ENCODE results near the gene ADH4. TPM values are rescaled to one million over a fixed set of nuclear protein-coding genes. Genes with fewer than 3 reads are reported as not detected.
"Not testable (repeated sequence)": the region's sequence is repeated elsewhere in the genome, so short reads cannot be mapped to it uniquely, and the experiment has no call there.

Gene ADH4
- polyA plus RNA-seq, 1 donor (not counting 4 experiments of a cell fraction or from before 2014, with no cell fraction given): not detected

DNA sequence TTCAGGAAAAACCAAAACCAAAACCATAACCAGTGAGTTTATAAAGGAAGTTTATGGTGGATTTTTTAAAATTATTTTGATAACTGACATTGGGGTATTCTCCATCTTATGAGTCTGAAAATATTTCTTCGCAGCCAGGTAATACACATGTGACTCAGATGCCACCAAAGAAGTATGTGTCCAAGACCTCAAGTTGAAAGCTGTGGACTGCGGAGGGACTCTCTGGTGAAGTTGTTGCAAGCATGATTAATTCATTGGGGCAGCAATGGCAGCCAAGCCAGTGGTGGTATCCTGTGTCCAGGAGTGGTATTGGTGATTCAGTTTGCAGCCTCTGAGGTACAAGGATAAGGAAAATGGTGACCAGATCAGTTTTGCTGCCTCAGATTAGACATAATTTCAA is 41.5 kb downstream of the ADH4 start:
- no peak for TF ChIP-seq EZH2 (IDR thresholded peaks at IDR 0.05; ENCODE audit: low read length)
- TF ChIP-seq, protein P1, sequence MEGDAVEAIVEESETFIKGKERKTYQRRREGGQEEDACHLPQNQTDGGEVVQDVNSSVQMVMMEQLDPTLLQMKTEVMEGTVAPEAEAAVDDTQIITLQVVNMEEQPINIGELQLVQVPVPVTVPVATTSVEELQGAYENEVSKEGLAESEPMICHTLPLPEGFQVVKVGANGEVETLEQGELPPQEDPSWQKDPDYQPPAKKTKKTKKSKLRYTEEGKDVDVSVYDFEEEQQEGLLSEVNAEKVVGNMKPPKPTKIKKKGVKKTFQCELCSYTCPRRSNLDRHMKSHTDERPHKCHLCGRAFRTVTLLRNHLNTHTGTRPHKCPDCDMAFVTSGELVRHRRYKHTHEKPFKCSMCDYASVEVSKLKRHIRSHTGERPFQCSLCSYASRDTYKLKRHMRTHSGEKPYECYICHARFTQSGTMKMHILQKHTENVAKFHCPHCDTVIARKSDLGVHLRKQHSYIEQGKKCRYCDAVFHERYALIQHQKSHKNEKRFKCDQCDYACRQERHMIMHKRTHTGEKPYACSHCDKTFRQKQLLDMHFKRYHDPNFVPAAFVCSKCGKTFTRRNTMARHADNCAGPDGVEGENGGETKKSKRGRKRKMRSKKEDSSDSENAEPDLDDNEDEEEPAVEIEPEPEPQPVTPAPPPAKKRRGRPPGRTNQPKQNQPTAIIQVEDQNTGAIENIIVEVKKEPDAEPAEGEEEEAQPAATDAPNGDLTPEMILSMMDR (optimal IDR thresholded peaks at IDR 0.05 in 1 of 3, IDR thresholded peaks at IDR 0.05 in 1 of 3, conservative IDR thresholded peaks at IDR 0.05 in 1 of 3; ENCODE audit: extremely low read depth in 1 of 3, insufficient read depth in 2 of 3, low read length in 3 of 3): no peak
- no peak overlapping the region for H3K4me3 ChIP-seq (ENCODE audit: control insufficient read depth in 2 of 3, extremely low read depth in 1 of 3, insufficient read depth in 2 of 3, low read depth in 1 of 3, low read length in 3 of 3)
- H3K79me2 ChIP-seq (ENCODE audit: control insufficient read depth, insufficient read depth, low read length): no peaks in the 10 kb centered on the region
- H3K9me3 ChIP-seq (ENCODE audit: control insufficient read depth, low read depth, low read length): no peaks in the 10 kb centered on the region
- no peaks in the 10 kb centered on the region for H3K4me1 ChIP-seq (ENCODE audit: control insufficient read depth, extremely low read depth, insufficient read depth, low read length)
- H3K9ac ChIP-seq (ENCODE audit: control insufficient read depth, extremely low read depth, insufficient read depth, low read length): no peak overlapping the region
- FAIRE-seq (no peak), DNase-seq (ENCODE audit: low read depth, low spot score) (no peak)
- dilution Hi-C loops (cut with MboI; ENCODE audit: extremely low pct_ligation_motif_present, low sequenced_read_pairs): no loop called here
- H3K27ac ChIP-seq (ENCODE audit: control insufficient read depth, insufficient read depth, low read length): no peak overlapping the region
- H3K4me2 ChIP-seq (ENCODE audit: control insufficient read depth, extremely low read depth, insufficient read depth, low read depth, low read length): no peak overlapping the region
- H4K20me1 ChIP-seq (ENCODE audit: control insufficient read depth, extremely low read depth, insufficient read depth, low read length): no peaks in the 10 kb centered on the region
- H3K9me1 ChIP-seq (ENCODE audit: control insufficient read depth, extremely low read depth, insufficient read depth, low read length): no peaks in the 10 kb centered on the region
- H3K27me3 ChIP-seq (ENCODE audit: control insufficient read depth, extremely low read depth, insufficient read depth, low read length): no peaks in the 10 kb centered on the region
- H3K36me3 ChIP-seq (ENCODE audit: control insufficient read depth in 2 of 2, extremely low read depth in 1 of 2, insufficient read depth in 2 of 2, low read length in 2 of 2): peaks cover 0 to 1% of the 10 kb centered on the region in 2 experiments
- no peak overlapping the region for H2AFZ ChIP-seq (ENCODE audit: control insufficient read depth, low read length)

DNA sequence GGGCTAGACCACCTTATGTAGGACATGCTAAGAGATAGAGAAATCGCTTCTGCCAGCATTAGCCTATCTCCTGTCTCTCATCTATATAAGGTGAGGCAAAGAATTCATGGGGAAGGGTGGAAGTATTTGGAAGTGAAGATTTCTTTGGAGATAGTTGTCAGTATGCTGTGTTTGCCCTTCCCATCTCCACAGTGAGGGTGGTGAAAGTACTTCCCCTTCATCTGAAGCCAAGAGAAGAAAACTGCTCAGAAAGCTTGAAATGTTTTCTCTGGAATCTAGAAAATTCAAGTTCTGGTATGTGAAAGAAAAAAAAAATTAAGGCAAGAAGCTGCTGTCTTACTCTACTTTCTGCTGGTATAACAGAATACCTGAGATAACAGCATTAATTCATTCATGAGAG is 43.2 kb downstream of the ADH4 start:
- no peak overlapping the region for H3K27ac ChIP-seq (ENCODE audit: control insufficient read depth, insufficient read depth, low read length)
- no peaks in the 10 kb centered on the region for H3K4me1 ChIP-seq (ENCODE audit: control insufficient read depth, extremely low read depth, insufficient read depth, low read length)
- H3K4me2 ChIP-seq (ENCODE audit: control insufficient read depth, extremely low read depth, insufficient read depth, low read depth, low read length): no peak overlapping the region
- no peak for DNase-seq (ENCODE audit: low read depth, low spot score)
- no peaks in the 10 kb centered on the region for H3K27me3 ChIP-seq (ENCODE audit: control insufficient read depth, extremely low read depth, insufficient read depth, low read length)
- no peaks in the 10 kb centered on the region for H3K9me1 ChIP-seq (ENCODE audit: control insufficient read depth, extremely low read depth, insufficient read depth, low read length)
- peaks cover 0 to 1% of the 10 kb centered on the region in 2 experiments for H3K36me3 ChIP-seq (ENCODE audit: control insufficient read depth in 2 of 2, extremely low read depth in 1 of 2, insufficient read depth in 2 of 2, low read length in 2 of 2)
- TF ChIP-seq, protein P1 (optimal IDR thresholded peaks at IDR 0.05 in 1 of 3, IDR thresholded peaks at IDR 0.05 in 1 of 3, conservative IDR thresholded peaks at IDR 0.05 in 1 of 3; ENCODE audit: extremely low read depth in 1 of 3, insufficient read depth in 2 of 3, low read length in 3 of 3): no peak
- TF ChIP-seq EZH2 (IDR thresholded peaks at IDR 0.05; ENCODE audit: low read length): no peak
- H3K4me3 ChIP-seq (ENCODE audit: control insufficient read depth in 2 of 3, extremely low read depth in 1 of 3, insufficient read depth in 2 of 3, low read depth in 1 of 3, low read length in 3 of 3): no peak overlapping the region
- H3K79me2 ChIP-seq (ENCODE audit: control insufficient read depth, insufficient read depth, low read length): no peaks in the 10 kb centered on the region
- dilution Hi-C loops (cut with MboI; ENCODE audit: extremely low pct_ligation_motif_present, low sequenced_read_pairs): no loop called here
- FAIRE-seq: no peak
- no peaks in the 10 kb centered on the region for H4K20me1 ChIP-seq (ENCODE audit: control insufficient read depth, extremely low read depth, insufficient read depth, low read length)
- no peaks in the 10 kb centered on the region for H3K9me3 ChIP-seq (ENCODE audit: control insufficient read depth, low read depth, low read length)
- H3K9ac ChIP-seq (ENCODE audit: control insufficient read depth, extremely low read depth, insufficient read depth, low read length): no peak overlapping the region
- H2AFZ ChIP-seq (ENCODE audit: control insufficient read depth, low read length): no peak overlapping the region

DNA sequence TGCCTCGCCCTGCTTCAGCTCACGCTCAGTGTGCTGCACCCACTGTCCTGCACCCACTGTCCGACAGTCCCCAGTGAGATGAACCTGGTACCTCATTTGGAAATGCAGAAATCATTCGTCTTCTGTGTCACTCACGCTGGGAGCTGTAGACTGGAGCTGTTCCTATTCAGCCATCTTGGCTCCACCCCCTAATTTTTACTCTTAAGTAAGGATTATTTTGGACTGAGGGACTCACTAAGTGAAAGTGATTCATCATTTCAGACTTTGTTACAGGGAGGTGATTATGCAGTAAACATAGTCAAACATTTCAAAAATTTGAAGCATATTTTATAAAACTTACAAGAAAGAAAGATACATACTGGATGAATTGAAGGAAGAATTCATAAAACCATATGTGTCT is 44.3 kb downstream of the ADH4 start:
- H3K4me1 ChIP-seq (ENCODE audit: control insufficient read depth, extremely low read depth, insufficient read depth, low read length); H3K79me2 ChIP-seq (ENCODE audit: control insufficient read depth, insufficient read depth, low read length); H3K27me3 ChIP-seq (ENCODE audit: control insufficient read depth, extremely low read depth, insufficient read depth, low read length); H3K27ac ChIP-seq (ENCODE audit: control insufficient read depth, insufficient read depth, low read length); H3K9me1 ChIP-seq (ENCODE audit: control insufficient read depth, extremely low read depth, insufficient read depth, low read length); H3K9ac ChIP-seq (ENCODE audit: control insufficient read depth, extremely low read depth, insufficient read depth, low read length); dilution Hi-C loops (cut with MboI; ENCODE audit: extremely low pct_ligation_motif_present, low sequenced_read_pairs); H3K4me2 ChIP-seq (ENCODE audit: control insufficient read depth, extremely low read depth, insufficient read depth, low read depth, low read length); H3K9me3 ChIP-seq (ENCODE audit: control insufficient read depth, low read depth, low read length); H2AFZ ChIP-seq (ENCODE audit: control insufficient read depth, low read length); H3K4me3 ChIP-seq (ENCODE audit: control insufficient read depth in 2 of 3, extremely low read depth in 1 of 3, insufficient read depth in 2 of 3, low read depth in 1 of 3, low read length in 3 of 3); DNase-seq (ENCODE audit: low read depth, low spot score); H4K20me1 ChIP-seq (ENCODE audit: control insufficient read depth, extremely low read depth, insufficient read depth, low read length); FAIRE-seq; H3K36me3 ChIP-seq (ENCODE audit: control insufficient read depth in 2 of 2, extremely low read depth in 1 of 2, insufficient read depth in 2 of 2, low read length in 2 of 2): not testable (repeated sequence)
